Activated CD4-positive, alpha-beta T cell treated with anti-CD3 and anti-CD28 coated beads, Interleukin-2, amount 10 ng/mL, durations not matched to agents 7 days and 5 days (primary cell): ENCODE results near the gene NTSR2. TPM values are rescaled to one million over a fixed set of nuclear protein-coding genes. Genes with fewer than 3 reads are reported as not detected.

Source experiments
- CTCF ChIA-PET: fragments of 350-600 bp; sonication (Branson Sonifier 250); formaldehyde crosslinking; loops from one replicate; lab custom pipeline; 2021; ENCODE audit warnings: antibody characterized with exemption; lab: Charles Lee
- POLR2A ChIA-PET: fragments of 350-600 bp; sonication (Branson Sonifier 250); formaldehyde crosslinking; loops from one replicate; lab custom pipeline; 2021; ENCODE audit warnings: antibody characterized with exemption; lab: Charles Lee
- DNase-seq: peaks from one replicate; pipeline ENCODE4 v3.0.0-alpha.2; 2020
- H3K27ac Mint-ChIP-seq: one replicate; pipeline ENCODE4 v1.8.0; 2021; ENCODE audit warnings: mild to moderate bottlenecking, moderate library complexity, mixed read lengths
- H3K27me3 Mint-ChIP-seq: one replicate; pipeline ENCODE4 v1.8.0; 2021; ENCODE audit warnings: mixed read lengths
- H3K36me3 Mint-ChIP-seq: one replicate; pipeline ENCODE4 v1.8.0; 2021; ENCODE audit warnings: low read depth, mixed read lengths
- H3K4me1 Mint-ChIP-seq: one replicate; pipeline ENCODE4 v1.8.0; 2021; ENCODE audit warnings: mixed read lengths
- H3K4me3 Mint-ChIP-seq: one replicate; pipeline ENCODE4 v1.8.0; 2021; ENCODE audit warnings: mild to moderate bottlenecking, moderate library complexity, mixed read lengths
- H3K9me3 Mint-ChIP-seq: one replicate; pipeline ENCODE4 v1.8.0; 2021; ENCODE audit warnings: mixed read lengths
- total RNA-seq, 2 experiments: library from RNA; stranded (reverse); gene quantifications; one replicate each; pipeline ENCODE4 v1.2.3, GENCODE V29; 2021

NTSR2 gene
- total RNA-seq, 2 experiments from 2014 or later = not detected

GRCh38 chr2:11709293-11709692, 39.3 kb upstream of the NTSR2 start:
- Mint-ChIP-seq H3K36me3 (no peaks in the 10 kb centered on the region), H3K27ac (no peak overlapping the region), H3K27me3 (peaks cover 7% of the 10 kb centered on the region)

GRCh38 chr2:11708106-11708505, 38.1 kb upstream of the NTSR2 start:
- Mint-ChIP-seq H3K4me1 (no peaks in the 10 kb centered on the region), H3K27me3 (peaks cover 7% of the 10 kb centered on the region), H3K9me3 (peaks cover 4% of the 10 kb centered on the region), H3K27ac (no peak overlapping the region), H3K4me3 (no peak overlapping the region), H3K36me3 (no peaks in the 10 kb centered on the region)
- ChIA-PET POLR2A (no interaction called here), CTCF (interaction anchor here (2.8 kb wide), 1 partner anchor 15 kb away, joined by 11 read pairs; no protein-coding TSS in a partner anchor)
- no peak for DNase-seq

More at GRCh38 chr2:11709293-11709692, 39.3 kb upstream of the NTSR2 start:
- no peak for DNase-seq
- ChIA-PET POLR2A (no interaction called here), CTCF (no interaction called here)
- no peaks in the 10 kb centered on the region for H3K4me1 Mint-ChIP-seq
- no peak overlapping the region for H3K4me3 Mint-ChIP-seq
- peaks cover 4% of the 10 kb centered on the region for H3K9me3 Mint-ChIP-seq

GRCh38 chr2:11705711-11706110, 35.7 kb upstream of the NTSR2 start:
- Mint-ChIP-seq H3K27ac (no peak overlapping the region), H3K36me3 (no peaks in the 10 kb centered on the region), H3K4me1 (no peaks in the 10 kb centered on the region), H3K4me3 (no peak overlapping the region), H3K27me3 (peaks cover 7% of the 10 kb centered on the region), H3K9me3 (peaks cover 4% of the 10 kb centered on the region)
- DNase-seq = no peak
- ChIA-PET POLR2A (no interaction called here), CTCF (interaction anchor here (1.0 to 2.8 kb wide), 2 partner anchors 7 to 13 kb away, joined by 3 to 11 read pairs; no protein-coding TSS in a partner anchor)

- CTCF ChIA-PET = interaction anchor here (1.0 to 1.4 kb wide), 2 partner anchors 14 to 17 kb away, joined by 3 to 4 read pairs; no protein-coding TSS in a partner anchor
- peaks cover 4% of the 10 kb centered on the region for H3K9me3 Mint-ChIP-seq
- POLR2A ChIA-PET = no interaction called here
- peaks cover 4% of the 10 kb centered on the region for H3K27me3 Mint-ChIP-seq
- no peak overlapping the region for H3K4me3 Mint-ChIP-seq
- H3K27ac Mint-ChIP-seq = no peak overlapping the region
- no peaks in the 10 kb centered on the region for H3K36me3 Mint-ChIP-seq
- no peak for DNase-seq
- H3K4me1 Mint-ChIP-seq = no peaks in the 10 kb centered on the region
Measured at GRCh38 chr2:11705063-11705462, 35.1 kb upstream of the NTSR2 start.

- Mint-ChIP-seq H3K27ac (no peak overlapping the region), H3K36me3 (no peaks in the 10 kb centered on the region), H3K4me1 (no peaks in the 10 kb centered on the region), H3K9me3 (peaks cover 4% of the 10 kb centered on the region), H3K4me3 (no peak overlapping the region), H3K27me3 (no peaks in the 10 kb centered on the region)
- ChIA-PET POLR2A (no interaction called here), CTCF (interaction anchor here (1.4 to 1.7 kb wide), 2 partner anchors 10 to 19 kb away, joined by 4 read pairs; no protein-coding TSS in a partner anchor)
- no peak for DNase-seq
Measured at GRCh38 chr2:11703700-11704099, 33.7 kb upstream of the NTSR2 start.

GRCh38 chr2:11702946-11703345, 33.0 kb upstream of the NTSR2 start:
- DNase-seq = no peak
- ChIA-PET CTCF (interaction anchor here (1.7 kb wide), 1 partner anchor 10 kb away, joined by 4 read pairs; no protein-coding TSS in a partner anchor), POLR2A (no interaction called here)
- no peaks in the 10 kb centered on the region for H3K27me3 Mint-ChIP-seq
- H3K4me1 Mint-ChIP-seq = no peaks in the 10 kb centered on the region
- no peaks in the 10 kb centered on the region for H3K36me3 Mint-ChIP-seq
- H3K27ac Mint-ChIP-seq = no peak overlapping the region
- no peak overlapping the region for H3K4me3 Mint-ChIP-seq
- peaks cover 4% of the 10 kb centered on the region for H3K9me3 Mint-ChIP-seq

GRCh38 chr2:11701751-11702301, 31.8 kb upstream of the NTSR2 start:
- Mint-ChIP-seq H3K9me3 (peaks cover 4% of the 10 kb centered on the region), H3K4me3 (no peak overlapping the region), H3K27ac (no peak overlapping the region), H3K27me3 (no peaks in the 10 kb centered on the region), H3K36me3 (no peaks in the 10 kb centered on the region), H3K4me1 (no peaks in the 10 kb centered on the region)
- POLR2A ChIA-PET = no interaction called here
- CTCF ChIA-PET = interaction anchor here (1.7 kb wide), 1 partner anchor 9 kb away, joined by 4 read pairs; no protein-coding TSS in a partner anchor
- DNase-seq = no peak

- POLR2A ChIA-PET = no interaction called here
- no peak for DNase-seq
- Mint-ChIP-seq H3K27ac (no peak overlapping the region), H3K9me3 (peaks cover 4% of the 10 kb centered on the region), H3K27me3 (no peaks in the 10 kb centered on the region), H3K4me1 (no peaks in the 10 kb centered on the region), H3K36me3 (no peaks in the 10 kb centered on the region), H3K4me3 (no peak overlapping the region)
- CTCF ChIA-PET = interaction anchor here (1.0 to 1.4 kb wide), 3 partner anchors 12 to 79 kb away, joined by 3 to 4 read pairs (median 3); no protein-coding TSS in a partner anchor
Measured at GRCh38 chr2:11701206-11701605, 31.2 kb upstream of the NTSR2 start.

- H3K9me3 Mint-ChIP-seq = no peaks in the 10 kb centered on the region
- no peaks in the 10 kb centered on the region for H3K4me1 Mint-ChIP-seq
- H3K36me3 Mint-ChIP-seq = no peaks in the 10 kb centered on the region
- POLR2A ChIA-PET = no interaction called here
- H3K27me3 Mint-ChIP-seq = peaks cover 3% of the 10 kb centered on the region
- no peak for DNase-seq
- H3K27ac Mint-ChIP-seq = no peak overlapping the region
- CTCF ChIA-PET = interaction anchor here (1.0 to 1.4 kb wide), 3 partner anchors 10 to 80 kb away, joined by 3 to 4 read pairs (median 3); no protein-coding TSS in a partner anchor
- no peak overlapping the region for H3K4me3 Mint-ChIP-seq
Measured at GRCh38 chr2:11699686-11700670, 30.0 kb upstream of the NTSR2 start.

- ChIA-PET CTCF (interaction anchor here (0.7 to 1.2 kb wide), 4 partner anchors 8 to 24 kb away, joined by 3 read pairs; no protein-coding TSS in a partner anchor), POLR2A (no interaction called here)
- Mint-ChIP-seq H3K4me3 (no peak overlapping the region), H3K27ac (no peak overlapping the region), H3K36me3 (no peaks in the 10 kb centered on the region), H3K4me1 (no peaks in the 10 kb centered on the region), H3K27me3 (peaks cover 3% of the 10 kb centered on the region), H3K9me3 (no peaks in the 10 kb centered on the region)
- DNase-seq = no peak
Measured at GRCh38 chr2:11698009-11698922, 28.3 kb upstream of the NTSR2 start.

GRCh38 chr2:11697103-11697871, 27.3 kb upstream of the NTSR2 start:
- ChIA-PET CTCF (interaction anchor here (0.8 to 1.5 kb wide), 3 partner anchors 14 to 87 kb away, joined by 3 to 6 read pairs (median 3); no protein-coding TSS in a partner anchor), POLR2A (no interaction called here)
- no peak overlapping the region for H3K27ac Mint-ChIP-seq
- no peaks in the 10 kb centered on the region for H3K36me3 Mint-ChIP-seq
- H3K9me3 Mint-ChIP-seq = no peaks in the 10 kb centered on the region
- peaks cover 3% of the 10 kb centered on the region for H3K4me1 Mint-ChIP-seq
- H3K27me3 Mint-ChIP-seq = peaks cover 3% of the 10 kb centered on the region
- H3K4me3 Mint-ChIP-seq = no peak overlapping the region
- DNase-seq = no peak
